Mucosa of rectum (tissue), 2 donors: Measurements from ENCODE around the gene FMO5.

ENCODE experiments used
- H3K27ac ChIP-seq, 2 donors: one replicate each; pipeline ENCODE4 v1.7.0; 2013; ENCODE audit warnings: inconsistent platforms in 2 of 2, low read depth in 2 of 2, low read length in 2 of 2
- H3K27me3 ChIP-seq, 2 donors: one replicate each; pipeline ENCODE4 v1.7.0; 2013; ENCODE audit warnings: low read length in 2 of 2; ENCODE audit not compliant: control insufficient read depth in 2 of 2, insufficient read depth in 2 of 2
- H3K36me3 ChIP-seq, 2 donors: one replicate each; pipeline ENCODE4 v1.7.0; 2013; ENCODE audit warnings: low read length in 2 of 2; ENCODE audit not compliant: control insufficient read depth in 2 of 2, insufficient read depth in 2 of 2
- H3K4me1 ChIP-seq, 2 donors: one replicate each; pipeline ENCODE4 v1.7.0; 2013; ENCODE audit warnings: low read length in 2 of 2, mild to moderate bottlenecking in 1 of 2; ENCODE audit not compliant: control insufficient read depth in 2 of 2, insufficient read depth in 2 of 2
- H3K4me3 ChIP-seq, 2 donors: one replicate each; pipeline ENCODE4 v1.7.0; 2013; ENCODE audit warnings: low read length in 2 of 2
- H3K9ac ChIP-seq, 2 donors: one replicate each; pipeline ENCODE4 v1.7.0; 2013; ENCODE audit warnings: low read length in 2 of 2, low read depth in 1 of 2, mild to moderate bottlenecking in 1 of 2
- H3K9me3 ChIP-seq, 2 donors: one replicate each; pipeline ENCODE4 v1.7.0; 2013; ENCODE audit warnings: low read length in 2 of 2; ENCODE audit not compliant: control insufficient read depth in 2 of 2
- donor health status: healthy.
- donor health status: Normal muscosa, but diverticular disease.

Gene FMO5

GRCh38 chr1:147247656-147248238 is 22.6 kb upstream of the FMO5 start:
- no peak overlapping the region for H3K9ac ChIP-seq
- H3K4me1 ChIP-seq = peaks cover 5 to 8% of the 10 kb centered on the region in 2 donors
- no peaks in the 10 kb centered on the region for H3K9me3 ChIP-seq
- H3K4me3 ChIP-seq = no peak overlapping the region
- peaks cover 0 to 4% of the 10 kb centered on the region in 2 donors for H3K36me3 ChIP-seq
- no peak overlapping the region for H3K27ac ChIP-seq
- no peaks in the 10 kb centered on the region for H3K27me3 ChIP-seq

- Histone ChIP-seq H3K9ac (no peak overlapping the region), H3K36me3 (no peaks in the 10 kb centered on the region), H3K27me3 (no peaks in the 10 kb centered on the region), H3K9me3 (no peaks in the 10 kb centered on the region), H3K27ac (no peak overlapping the region), H3K4me3 (no peak overlapping the region), H3K4me1 (peaks cover 7 to 10% of the 10 kb centered on the region in 2 donors)
These were observed 21.9 kb upstream of the FMO5 start for GRCh38 chr1:147246910-147247655.

- H3K36me3 ChIP-seq = no peaks in the 10 kb centered on the region
- H3K4me3 ChIP-seq = no peak overlapping the region
- no peaks in the 10 kb centered on the region for H3K9me3 ChIP-seq
- H3K4me1 ChIP-seq = peaks cover 9 to 13% of the 10 kb centered on the region in 2 donors
- H3K27ac ChIP-seq = no peak overlapping the region
- no peaks in the 10 kb centered on the region for H3K27me3 ChIP-seq
- H3K9ac ChIP-seq = no peak overlapping the region
These were observed 21.0 kb upstream of the FMO5 start for GRCh38 chr1:147246044-147246690.

- Histone ChIP-seq H3K4me3 (no peak overlapping the region), H3K9ac (no peak overlapping the region), H3K9me3 (no peaks in the 10 kb centered on the region), H3K36me3 (no peaks in the 10 kb centered on the region), H3K27ac (no peak overlapping the region), H3K4me1 (peaks cover 9 to 16% of the 10 kb centered on the region in 2 donors), H3K27me3 (no peaks in the 10 kb centered on the region)
These were observed 20.5 kb upstream of the FMO5 start for GRCh38 chr1:147245586-147246021.

- Histone ChIP-seq H3K9ac (no peak overlapping the region), H3K27ac (no peak overlapping the region), H3K4me3 (no peak overlapping the region), H3K4me1 (peaks cover 9 to 16% of the 10 kb centered on the region in 2 donors), H3K9me3 (no peaks in the 10 kb centered on the region), H3K27me3 (no peaks in the 10 kb centered on the region), H3K36me3 (no peaks in the 10 kb centered on the region)
These were observed 20.0 kb upstream of the FMO5 start for GRCh38 chr1:147245129-147245528.

GRCh38 chr1:147243841-147244240 is 18.7 kb upstream of the FMO5 start:
- H3K4me1 ChIP-seq = peaks cover 10 to 26% of the 10 kb centered on the region in 2 donors
- peak overlapping the region; percentile 83 to 84 for H3K9ac ChIP-seq
- no peak overlapping the region for H3K27ac ChIP-seq
- H3K4me3 ChIP-seq = peak overlapping the region; percentile 78 to 94
- H3K27me3 ChIP-seq = no peaks in the 10 kb centered on the region
- no peaks in the 10 kb centered on the region for H3K9me3 ChIP-seq
- no peaks in the 10 kb centered on the region for H3K36me3 ChIP-seq

GRCh38 chr1:147243228-147243685 is 18.1 kb upstream of the FMO5 start:
- peak overlapping the region; percentile 83 to 84 for H3K9ac ChIP-seq
- H3K9me3 ChIP-seq = no peaks in the 10 kb centered on the region
- H3K27me3 ChIP-seq = no peaks in the 10 kb centered on the region
- H3K27ac ChIP-seq = peak overlapping the region; percentile 85 to 88
- peak overlapping the region; percentile 78 to 94 for H3K4me3 ChIP-seq
- peaks cover 16 to 32% of the 10 kb centered on the region in 2 donors for H3K4me1 ChIP-seq
- H3K36me3 ChIP-seq = no peaks in the 10 kb centered on the region

GRCh38 chr1:147242449-147243227 is 17.5 kb upstream of the FMO5 start, which contains the start of gene CHD1L:
Gene CHD1L, plus strand, starts transcription at chr1:147242684. Its CDS starts 20 bp downstream, at chr1:147242704.
- peak within 1 kb of the TSS; percentile 83 to 84 for H3K9ac ChIP-seq
- H3K4me1 ChIP-seq = peaks cover 19 to 35% of the 10 kb centered on the region in 2 donors
- no peaks in the 10 kb centered on the region for H3K27me3 ChIP-seq
- peak within 1 kb of the TSS; percentile 85 to 88 for H3K27ac ChIP-seq
- no peaks in the 10 kb centered on the region for H3K36me3 ChIP-seq
- H3K4me3 ChIP-seq = peak within 1 kb of the TSS; percentile 78 to 94
- no peaks in the 10 kb centered on the region for H3K9me3 ChIP-seq

GRCh38 chr1:147241934-147242448 is 16.9 kb upstream of the FMO5 start:
- Histone ChIP-seq H3K27me3 (no peaks in the 10 kb centered on the region), H3K27ac (peak overlapping the region; percentile 64 to 85), H3K4me3 (peak overlapping the region; percentile 78 to 94), H3K36me3 (no peaks in the 10 kb centered on the region), H3K9ac (peak overlapping the region; percentile 60 to 84), H3K4me1 (peaks cover 25 to 41% of the 10 kb centered on the region in 2 donors), H3K9me3 (no peaks in the 10 kb centered on the region)
